Activated CD4-positive, alpha-beta T cell treated with anti-CD3 and anti-CD28 coated beads, Interleukin-2, amount 50 U/mL, for 16 hours (primary cell): Measurements from ENCODE around the gene PRKCA.

Source experiments
- DNase-seq: peaks from one replicate; pipeline ENCODE4 v3.0.0-alpha.2; 2020

PRKCA gene

GRCh38 chr17:66790501-66791061 is 488.2 kb downstream of the PRKCA start:
- DNase-seq = no peak

GRCh38 chr17:66791347-66791746 is 488.9 kb downstream of the PRKCA start:
- DNase-seq = no peak

- no peak for DNase-seq
Measured at GRCh38 chr17:66793814-66794213, 491.4 kb downstream of the PRKCA start.

- DNase-seq = no peak
Measured at GRCh38 chr17:66795486-66795885, 493.1 kb downstream of the PRKCA start.

GRCh38 chr17:66799849-66800537 is 497.6 kb downstream of the PRKCA start:
- no peak for DNase-seq

GRCh38 chr17:66803474-66803951 is 501.1 kb downstream of the PRKCA start:
- DNase-seq = no peak

GRCh38 chr17:66805567-66805966 is 503.2 kb downstream of the PRKCA start:
- no peak for DNase-seq

- no peak for DNase-seq
Measured at GRCh38 chr17:66807182-66807581, 504.8 kb downstream of the PRKCA start.

- DNase-seq = no peak
Measured at GRCh38 chr17:66809408-66809807, 507.0 kb downstream of the PRKCA start.

GRCh38 chr17:66810951-66811682 is 508.7 kb downstream of the PRKCA start:
- no peak for DNase-seq

- no peak for DNase-seq
Measured at GRCh38 chr17:66811683-66812054, 509.3 kb downstream of the PRKCA start.

GRCh38 chr17:66812571-66812970 is 510.2 kb downstream of the PRKCA start:
- no peak for DNase-seq

GRCh38 chr17:66813296-66813695 is 510.9 kb downstream of the PRKCA start:
- DNase-seq = no peak

- no peak for DNase-seq
Measured at GRCh38 chr17:66814026-66814425, 511.6 kb downstream of the PRKCA start.

GRCh38 chr17:66814570-66814969 is 512.2 kb downstream of the PRKCA start:
- DNase-seq = no peak

GRCh38 chr17:66817750-66818149 is 515.3 kb downstream of the PRKCA start:
- DNase-seq = no peak

GRCh38 chr17:66819466-66819865 is 517.1 kb downstream of the PRKCA start:
- DNase-seq = no peak

GRCh38 chr17:66822009-66822408 is 519.6 kb downstream of the PRKCA start:
- no peak for DNase-seq

- DNase-seq = no peak
Measured at GRCh38 chr17:66826856-66827255, 524.4 kb downstream of the PRKCA start.

GRCh38 chr17:66829386-66829864 is 527.0 kb downstream of the PRKCA start:
- DNase-seq = peak; percentile 6

GRCh38 chr17:66829883-66830282 is 527.5 kb downstream of the PRKCA start:
- no peak for DNase-seq

- DNase-seq = no peak
Measured at GRCh38 chr17:66830451-66830850, 528.0 kb downstream of the PRKCA start.

GRCh38 chr17:66831383-66832210 is 529.2 kb downstream of the PRKCA start:
- no peak for DNase-seq
